AG04450 (cell line): Measurements from ENCODE around the gene B4GALT2. TPM values are rescaled to one million over a fixed set of nuclear protein-coding genes. Genes with fewer than 3 reads are reported as not detected.

Experiments used
- CTCF ChIA-PET: fragments of 300-600, 350-600 bp; formaldehyde crosslinking; extraction: SDS; loops from one replicate; lab custom pipeline; 2022; ENCODE audit warnings: antibody characterized with exemption, inconsistent platforms; lab: Charles Lee
- POLR2A ChIA-PET: fragments of 350-600 bp; formaldehyde crosslinking; extraction: SDS; loops from one replicate; lab custom pipeline; 2021; ENCODE audit warnings: antibody characterized with exemption, inconsistent platforms; lab: Yijun Ruan, JAX
- DNase-seq: peaks from one replicate; pipeline ENCODE4 v3.0.0-alpha.2; 2011; ENCODE audit warnings: low read depth, low spot score
- H3K27ac ChIP-seq: one replicate; pipeline ENCODE4 v1.5.1; 2012; ENCODE audit warnings: low read depth, low read length, control low read depth
- H3K27me3 ChIP-seq: one replicate; pipeline ENCODE4 v1.6.0; 2012; ENCODE audit warnings: low read length; ENCODE audit not compliant: control insufficient read depth, insufficient read depth
- H3K4me3 ChIP-seq: 2 replicates; pipeline ENCODE4 v1.5.1; 2011; ENCODE audit warnings: mild to moderate bottlenecking, low read depth, low read length, control low read depth
- H3K9me3 ChIP-seq: 2 replicates; pipeline ENCODE4 v1.5.1; 2012; ENCODE audit warnings: low read length; ENCODE audit not compliant: control insufficient read depth, insufficient read depth
- polyA plus RNA-seq: library from polyadenylated mRNA; depleted of rRNA; stranded (reverse); fragments of >200 nt; gene quantifications from 2 replicates; pipeline ENCODE4 v1.2.3, GENCODE V29; 2011
- TF ChIP-seq, protein P1 (sequence below): IDR thresholded peaks from 2 replicates; pipeline ENCODE4 v1.5.1; 2011; ENCODE audit warnings: low read depth, low read length, control low read depth, inconsistent platforms

Gene B4GALT2
- polyA plus RNA-seq, 1 experiment, result 39.0 TPM

DNA sequence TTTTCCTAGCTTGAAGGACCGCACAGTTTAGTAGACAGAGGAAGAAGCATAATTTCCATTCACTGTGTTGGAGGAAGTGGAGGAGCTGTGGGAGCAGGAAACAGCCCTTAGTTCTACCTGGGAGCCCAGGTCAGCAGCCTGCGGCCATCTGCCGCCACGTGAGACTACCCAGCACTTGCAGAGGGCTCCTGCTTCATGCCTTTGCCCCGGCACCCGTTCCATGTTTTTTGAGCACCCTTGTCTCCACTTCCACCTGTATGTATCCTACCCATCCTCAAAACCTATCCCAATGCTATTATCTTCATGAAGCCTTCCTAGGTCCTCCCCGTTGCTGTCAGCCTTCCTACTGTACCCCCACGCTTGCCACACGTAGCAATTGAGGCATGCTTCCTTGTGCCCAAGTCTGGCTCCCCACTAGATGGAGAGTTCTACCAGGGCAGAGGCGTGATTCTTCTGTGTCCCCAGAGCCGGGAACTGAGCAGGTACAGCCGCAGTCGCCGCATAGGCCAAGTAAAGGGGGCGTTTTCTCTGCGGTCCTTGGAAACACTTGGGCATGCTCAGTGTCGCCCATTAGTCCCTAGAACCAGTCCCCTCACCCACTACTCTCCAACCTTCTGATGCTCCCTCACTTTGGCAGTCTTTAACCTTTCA lies 50.4 kb downstream of the B4GALT2 start:
- ChIA-PET POLR2A (interaction anchor here (1.3 kb wide), 1 partner anchor 12 kb away, joined by 5 read pairs; no protein-coding TSS in a partner anchor), CTCF (interaction anchor here (2.2 to 4.8 kb wide), 2 partner anchors 18 to 23 kb away, joined by 7 to 33 read pairs; no protein-coding TSS in a partner anchor)
- TF ChIP-seq, protein P1, sequence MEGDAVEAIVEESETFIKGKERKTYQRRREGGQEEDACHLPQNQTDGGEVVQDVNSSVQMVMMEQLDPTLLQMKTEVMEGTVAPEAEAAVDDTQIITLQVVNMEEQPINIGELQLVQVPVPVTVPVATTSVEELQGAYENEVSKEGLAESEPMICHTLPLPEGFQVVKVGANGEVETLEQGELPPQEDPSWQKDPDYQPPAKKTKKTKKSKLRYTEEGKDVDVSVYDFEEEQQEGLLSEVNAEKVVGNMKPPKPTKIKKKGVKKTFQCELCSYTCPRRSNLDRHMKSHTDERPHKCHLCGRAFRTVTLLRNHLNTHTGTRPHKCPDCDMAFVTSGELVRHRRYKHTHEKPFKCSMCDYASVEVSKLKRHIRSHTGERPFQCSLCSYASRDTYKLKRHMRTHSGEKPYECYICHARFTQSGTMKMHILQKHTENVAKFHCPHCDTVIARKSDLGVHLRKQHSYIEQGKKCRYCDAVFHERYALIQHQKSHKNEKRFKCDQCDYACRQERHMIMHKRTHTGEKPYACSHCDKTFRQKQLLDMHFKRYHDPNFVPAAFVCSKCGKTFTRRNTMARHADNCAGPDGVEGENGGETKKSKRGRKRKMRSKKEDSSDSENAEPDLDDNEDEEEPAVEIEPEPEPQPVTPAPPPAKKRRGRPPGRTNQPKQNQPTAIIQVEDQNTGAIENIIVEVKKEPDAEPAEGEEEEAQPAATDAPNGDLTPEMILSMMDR, result no peak
- Histone ChIP-seq H3K27ac (peak overlapping the region; percentile 31), H3K4me3 (peak overlapping the region; percentile 84), H3K27me3 (no peaks in the 10 kb centered on the region), H3K9me3 (no peaks in the 10 kb centered on the region)
- DNase-seq, result no peak

DNA sequence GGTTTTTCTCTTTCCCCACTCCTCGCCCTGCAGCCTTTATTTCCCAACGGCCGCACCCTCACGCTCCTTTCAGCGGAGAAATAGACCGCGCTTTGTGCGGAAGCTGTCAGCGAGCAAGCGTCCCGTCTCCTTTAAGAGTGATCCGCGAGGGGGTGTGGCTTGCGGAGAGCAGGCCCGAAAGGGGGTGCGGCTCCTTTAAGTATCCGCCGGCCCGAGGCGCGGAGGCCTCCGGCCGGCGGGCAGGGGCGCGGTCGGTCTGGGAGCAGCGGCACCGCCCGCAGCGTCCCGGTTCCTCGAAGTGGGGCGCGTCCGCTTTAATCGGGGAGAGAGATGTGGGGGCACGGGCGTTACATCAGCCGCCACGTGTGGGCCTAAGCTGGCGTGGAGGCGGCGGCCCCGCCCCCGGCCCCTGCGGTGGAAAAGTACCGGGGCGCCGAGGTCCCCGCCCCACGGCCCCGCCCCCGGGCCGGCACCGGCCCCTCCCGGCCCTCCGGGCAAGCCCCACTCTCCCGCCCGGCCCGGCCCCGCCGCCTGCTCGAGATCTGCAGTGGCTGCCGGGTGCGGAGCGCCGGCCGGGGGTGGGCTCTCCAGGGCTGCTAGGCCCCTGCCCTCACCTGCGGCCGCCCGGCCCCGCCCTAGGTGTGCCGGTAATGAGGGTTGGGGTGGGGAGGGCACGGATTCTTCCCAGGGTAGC lies 51.0 kb downstream of the B4GALT2 start:
- DNase-seq, result peak; percentile 65
- Histone ChIP-seq H3K4me3 (peak overlapping the region; percentile 84), H3K9me3 (no peaks in the 10 kb centered on the region), H3K27ac (peak overlapping the region; percentile 47), H3K27me3 (no peaks in the 10 kb centered on the region)
- ChIA-PET CTCF (interaction anchor here (4.8 kb wide), 1 partner anchor 24 kb away, joined by 33 read pairs; no protein-coding TSS in a partner anchor), POLR2A (interaction anchor here (0.7 to 1.3 kb wide), 4 partner anchors 10 to 17 kb away, joined by 3 to 5 read pairs (median 4); no protein-coding TSS in a partner anchor)
- TF ChIP-seq, protein P1, result no peak

DNA sequence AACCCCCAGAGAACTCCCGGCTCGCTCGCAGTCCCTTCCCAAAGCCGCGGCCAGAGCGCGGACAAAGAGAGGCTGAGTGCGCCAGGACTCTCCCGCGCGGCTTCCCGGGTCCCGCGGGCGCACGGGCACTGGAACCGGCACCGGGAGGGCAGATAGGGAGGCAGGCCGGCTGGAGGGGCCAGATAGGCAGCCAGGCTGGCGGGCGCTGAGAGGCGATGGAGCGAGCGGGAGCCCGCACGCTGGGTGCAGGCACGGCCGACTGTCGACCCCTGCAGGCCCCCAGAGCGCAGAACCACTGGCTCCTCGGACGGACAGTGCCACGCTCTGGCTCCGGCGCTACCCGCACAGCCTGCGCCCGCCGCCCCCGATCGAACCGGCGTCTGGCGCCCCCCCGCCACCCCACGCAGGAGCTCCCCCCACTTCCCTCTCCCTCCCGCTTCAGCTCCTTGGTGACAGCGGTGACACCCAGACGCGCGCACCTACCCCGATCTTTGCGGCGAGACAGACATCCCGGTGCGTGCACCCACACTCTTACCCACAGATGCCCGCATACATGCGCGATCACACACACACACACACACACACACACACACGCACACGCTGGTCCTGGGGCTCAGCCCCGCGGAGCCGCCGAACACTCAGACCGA lies 51.7 kb downstream of the B4GALT2 start:
- Histone ChIP-seq H3K27me3 (no peaks in the 10 kb centered on the region), H3K9me3 (no peaks in the 10 kb centered on the region), H3K4me3 (peak overlapping the region; percentile 84), H3K27ac (peak overlapping the region; percentile 52)
- TF ChIP-seq, protein P1, result peak; percentile 26; the same call in 1 of the 2 replicates
- DNase-seq, result no peak
- POLR2A ChIA-PET, result interaction anchor here (0.7 to 1.0 kb wide), 4 partner anchors 10 to 16 kb away, joined by 3 to 4 read pairs (median 4); no protein-coding TSS in a partner anchor
- CTCF ChIA-PET, result interaction anchor here (0.6 to 4.8 kb wide), 4 partner anchors 9 to 25 kb away, joined by 3 to 33 read pairs (median 8); no protein-coding TSS in a partner anchor

DNA sequence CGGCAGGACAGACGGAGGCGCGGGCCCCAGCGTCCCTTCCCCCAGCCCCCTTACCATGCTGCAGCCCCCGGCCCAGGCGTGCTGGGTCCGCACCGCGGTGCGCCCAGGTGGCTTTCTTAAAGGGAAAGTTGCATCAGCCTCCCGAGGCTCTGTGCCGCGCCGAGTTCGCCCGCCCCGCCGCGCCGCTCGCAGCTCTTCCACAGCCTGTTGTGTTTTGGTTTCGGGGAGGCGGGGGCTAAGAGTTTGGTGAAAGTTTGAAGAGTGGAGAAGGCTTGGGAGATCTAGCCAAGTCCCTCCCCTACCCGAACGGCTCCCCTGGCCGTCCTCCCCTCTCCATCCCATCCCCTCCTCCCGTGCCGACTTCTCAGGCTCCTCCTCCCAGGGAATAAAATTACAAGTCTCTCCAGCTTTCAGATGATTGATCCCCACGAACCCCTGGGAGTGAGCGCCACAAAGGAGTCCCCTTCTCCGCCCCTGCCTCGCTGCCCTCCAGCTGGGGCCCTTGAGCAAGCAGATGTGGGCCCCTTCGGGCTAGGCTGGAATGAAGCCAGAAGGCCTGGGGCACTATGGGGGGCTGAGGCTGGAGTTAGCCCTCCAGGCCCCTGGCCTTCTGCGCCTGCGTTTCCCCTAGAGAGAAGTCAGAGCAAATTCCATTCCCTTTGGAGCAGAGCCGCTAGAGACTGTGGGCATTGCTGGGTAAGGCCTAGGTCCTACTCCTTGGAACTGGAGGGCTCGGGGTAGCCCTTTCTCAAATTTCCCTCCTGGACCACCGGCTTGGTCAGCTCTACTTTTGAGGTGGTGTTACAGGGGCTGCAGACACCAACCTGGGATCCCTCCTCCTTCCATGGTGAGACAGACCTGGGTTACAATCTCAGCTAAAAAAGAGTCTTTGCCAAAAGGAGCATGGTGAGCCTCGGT lies 52.5 kb downstream of the B4GALT2 start, which contains the start of gene SLC6A9:
Gene SLC6A9, minus strand, starts transcription at position 211 of the 918 bp plus-strand sequence. CDS start 7,185 bp downstream, outside the sequence.
- ChIA-PET CTCF (interaction anchor here (0.6 to 4.8 kb wide), 5 partner anchors 9 to 25 kb away, joined by 3 to 33 read pairs (median 3); no protein-coding TSS in a partner anchor), POLR2A (interaction anchor here (0.6 to 1.0 kb wide), 3 partner anchors 9 to 62 kb away, joined by 3 to 4 read pairs (median 3); partner anchors contain the start of genes ATP6V0B and DPH2)
- peak; percentile 70 for DNase-seq
- no peaks in the 10 kb centered on the region for H3K27me3 ChIP-seq
- H3K4me3 ChIP-seq, result peak within 1 kb of the TSS; percentile 84
- TF ChIP-seq, protein P1, result no peak
- H3K9me3 ChIP-seq, result no peaks in the 10 kb centered on the region
- peak within 1 kb of the TSS; percentile 65 for H3K27ac ChIP-seq
